K562 (cell line): ENCODE results near the gene BCO1.

Experiments
- CBX2 ChIP-seq: fragments of 200-600 bp; sonication (generic); IDR thresholded peaks from one replicate; pipeline ENCODE4 v1.6.1; 2012; ENCODE audit warnings: mild to moderate bottlenecking, low read length, inconsistent platforms; ENCODE audit not compliant: insufficient read depth, poor library complexity, severe bottlenecking
- CTCF ChIP-seq, 3 experiments: IDR thresholded peaks in 2 of 3; conservative IDR thresholded peaks in 1 of 3; 2 replicates each; pipeline ENCODE4 v1.5.1; 2011 to 2012; ENCODE audit warnings: low read length in 3 of 3, mild to moderate bottlenecking in 3 of 3, control low read depth in 2 of 3, improper control_type of control experiment in 1 of 3, inconsistent platforms in 1 of 3, low read depth in 1 of 3, mixed read lengths in 1 of 3, moderate library complexity in 1 of 3; ENCODE audit not compliant: insufficient read depth in 2 of 3
- EZH2 ChIP-seq: IDR thresholded peaks from 2 replicates; pipeline ENCODE4 v1.6.1; 2012; ENCODE audit warnings: low read depth, mild to moderate bottlenecking, inconsistent platforms, low read length, borderline replicate concordance
- FOS ChIP-seq: IDR thresholded peaks from 3 replicates; pipeline ENCODE4 v1.6.1; 2011; ENCODE audit not compliant: insufficient read length; ENCODE audit errors: extremely low read depth
- HNRNPK ChIP-seq: fragments of 200-400 bp; formaldehyde crosslinking; IDR thresholded peaks from one replicate; pipeline ENCODE4 v1.6.1; 2018; ENCODE audit warnings: mild to moderate bottlenecking, low read depth, low read length; ENCODE audit not compliant: poor library complexity, severe bottlenecking
- SPI1 ChIP-seq: IDR thresholded peaks from 2 replicates; pipeline ENCODE4 v1.6.1; 2011; ENCODE audit warnings: low read depth, low read length, control low read depth, borderline replicate concordance
- ZKSCAN1 ChIP-seq: fragments of 150-350 bp; IDR thresholded peaks from 2 replicates; pipeline ENCODE4 v1.6.1; 2016; ENCODE audit warnings: low read depth, low read length
- ZNF398 ChIP-seq: fragments of 250-450 bp; sonication (Bioruptor Pico); IDR thresholded peaks from 2 replicates; pipeline ENCODE4 v1.8.0; 2021; ENCODE audit warnings: moderate library complexity, mild to moderate bottlenecking, inconsistent platforms

- no peak for TF ChIP-seq CTCF (IDR thresholded peaks at IDR 0.05 in 2 of 3, conservative IDR thresholded peaks at IDR 0.05 in 1 of 3; ENCODE audit: insufficient read depth in 2 of 3, low read depth in 1 of 3, low read length in 3 of 3)
- no peak for TF ChIP-seq ZNF398
- no peak for TF ChIP-seq FOS
- TF ChIP-seq HNRNPK = no peak
- no peak for TF ChIP-seq EZH2
- no peak for TF ChIP-seq CBX2
- TF ChIP-seq SPI1 = no peak
- TF ChIP-seq ZKSCAN1 = no peak
These were observed 44.6 kb downstream of the BCO1 start for GRCh38 chr16:81283044-81283443.
